Activated CD8-positive, alpha-beta memory T cell treated with anti-CD3 and anti-CD28 coated beads, Interleukin-2, amount 10 ng/mL, durations not matched to agents 7 days and 5 days (primary cell): ENCODE measurements around the gene RIPPLY1. TPM values are rescaled to one million over a fixed set of nuclear protein-coding genes. Genes with fewer than 3 reads are reported as not detected.
"Not testable (repeated sequence)": the region's sequence is repeated elsewhere in the genome, so short reads cannot be mapped to it uniquely, and the experiment has no call there.

Experiments
- ATAC-seq: fragments of 150-1000 bp; cut with Tn5 transposase; one replicate; pipeline ENCODE4 v1.10.0; 2021; ENCODE audit warnings: moderate library complexity
- CTCF ChIA-PET: fragments of 350-600 bp; sonication (Branson Sonifier 250); formaldehyde crosslinking; loops from one replicate; lab custom pipeline; 2021; ENCODE audit warnings: antibody characterized with exemption; lab: Charles Lee
- DNase-seq: peaks from one replicate; pipeline ENCODE4 v3.0.0-alpha.2; 2020
- H3K27ac Mint-ChIP-seq: one replicate; pipeline ENCODE4 v1.8.0; 2021; ENCODE audit warnings: mild to moderate bottlenecking, mixed read lengths
- H3K27me3 Mint-ChIP-seq: one replicate; pipeline ENCODE4 v1.8.0; 2021; ENCODE audit warnings: mixed read lengths
- H3K36me3 Mint-ChIP-seq: one replicate; pipeline ENCODE4 v1.8.0; 2021; ENCODE audit warnings: mild to moderate bottlenecking, mixed read lengths
- H3K4me1 Mint-ChIP-seq: one replicate; pipeline ENCODE4 v1.8.0; 2021; ENCODE audit warnings: mixed read lengths
- H3K4me3 Mint-ChIP-seq: one replicate; pipeline ENCODE4 v1.8.0; 2021; ENCODE audit warnings: mild to moderate bottlenecking, moderate library complexity, mixed read lengths
- H3K9me3 Mint-ChIP-seq: one replicate; pipeline ENCODE4 v1.8.0; 2022; ENCODE audit warnings: low read depth, mixed read lengths
- total RNA-seq, 2 experiments: library from RNA; stranded (reverse); gene quantifications; one replicate each; pipeline ENCODE4 v1.2.3, GENCODE V29; 2021

The RIPPLY1 gene
- total RNA-seq, 2 experiments from 2014 or later: not detected

DNA sequence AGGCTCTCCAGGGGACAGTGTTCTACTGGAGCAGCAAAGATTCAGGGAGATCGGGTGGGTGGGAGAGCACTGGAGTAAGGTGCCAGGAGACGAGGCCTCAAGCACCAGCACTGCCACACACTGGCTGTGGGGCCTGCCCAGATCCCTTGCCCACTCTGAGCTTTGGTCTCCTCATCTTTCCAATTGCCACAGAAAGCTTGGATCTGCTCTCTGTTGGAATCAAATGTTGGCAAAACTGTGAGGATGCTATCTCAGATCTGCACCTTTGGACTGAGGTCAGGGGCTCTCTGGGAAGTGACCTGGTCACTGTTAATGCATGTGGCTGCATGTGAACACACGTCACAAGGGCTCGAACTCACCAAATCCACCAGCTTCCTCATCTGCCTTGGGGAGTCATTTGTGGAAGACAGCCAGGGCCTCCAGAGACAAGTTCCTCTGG, 1.3 kb downstream of the RIPPLY1 start:
- Mint-ChIP-seq H3K36me3 (no peaks in the 10 kb centered on the region), H3K4me1 (no peaks in the 10 kb centered on the region)
- CTCF ChIA-PET: interaction anchor here (2.0 kb wide), 1 partner anchor 8 kb away, joined by 6 read pairs; no protein-coding TSS in a partner anchor

GRCh38 chrX:106901341-106901740, 1.8 kb downstream of the RIPPLY1 start:
- DNase-seq: no peak
- no peaks in the 10 kb centered on the region for H3K27me3 Mint-ChIP-seq
- no peaks in the 10 kb centered on the region for H3K36me3 Mint-ChIP-seq
- CTCF ChIA-PET: no interaction called here
- no peak overlapping the region for H3K27ac Mint-ChIP-seq
- H3K4me1 Mint-ChIP-seq: no peaks in the 10 kb centered on the region
- no peaks in the 10 kb centered on the region for H3K9me3 Mint-ChIP-seq
- no peak overlapping the region for H3K4me3 Mint-ChIP-seq
- ATAC-seq: no peak

More for the DNA sequence above, 1.3 kb downstream of the RIPPLY1 start:
- Mint-ChIP-seq H3K27me3 (no peaks in the 10 kb centered on the region), H3K4me3 (no peak overlapping the region), H3K27ac (no peak overlapping the region), H3K9me3 (no peaks in the 10 kb centered on the region)
- DNase-seq (no peak), ATAC-seq (no peak)

DNA sequence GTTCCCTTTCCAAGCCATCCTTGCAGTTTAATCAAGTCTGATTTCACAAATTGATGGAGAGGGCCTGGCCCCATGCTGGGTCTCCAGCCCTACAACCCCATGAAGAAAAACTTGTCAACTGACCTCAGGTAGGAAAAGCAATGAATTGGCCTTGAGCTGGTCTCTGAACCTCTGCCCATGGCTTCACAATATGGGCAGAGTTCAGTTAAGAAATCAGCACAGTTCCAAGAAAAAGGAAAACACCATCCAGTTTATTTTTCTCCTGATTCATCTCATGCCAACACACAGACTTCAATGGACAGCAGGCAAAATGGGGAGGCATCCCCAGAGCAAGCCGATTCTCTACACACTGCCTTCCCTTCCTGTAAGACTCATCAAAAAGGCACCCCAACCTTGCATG, 3.3 kb downstream of the RIPPLY1 start:
- no peak for DNase-seq
- Mint-ChIP-seq H3K27ac (no peak overlapping the region), H3K4me3 (no peak overlapping the region), H3K27me3 (no peaks in the 10 kb centered on the region), H3K36me3 (no peaks in the 10 kb centered on the region), H3K4me1 (no peaks in the 10 kb centered on the region), H3K9me3 (no peaks in the 10 kb centered on the region)
- CTCF ChIA-PET: interaction anchor here (0.7 kb wide), 1 partner anchor 817 kb away, joined by 3 read pairs; no protein-coding TSS in a partner anchor
- no peak for ATAC-seq

DNA sequence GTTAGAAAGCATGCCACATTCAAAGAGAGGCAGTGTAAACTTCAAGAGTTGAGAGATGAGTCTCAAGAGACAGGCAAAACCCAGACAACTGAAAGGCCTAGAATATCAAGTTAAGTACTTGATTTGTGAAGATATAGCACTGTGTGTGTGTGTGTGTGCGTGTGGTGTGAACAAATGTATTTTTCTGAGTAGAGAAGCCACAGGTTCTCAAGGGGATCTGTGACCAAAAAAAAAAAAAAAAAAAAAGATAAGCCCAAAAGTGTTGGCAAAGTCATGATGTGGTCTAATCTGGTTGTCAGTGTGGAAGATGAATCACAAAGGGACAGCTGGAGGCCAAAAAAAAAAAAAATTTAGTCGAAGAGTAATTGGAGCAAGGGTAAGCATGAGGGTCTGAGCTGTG, 3.9 kb downstream of the RIPPLY1 start:
- H3K4me3 Mint-ChIP-seq: no peak overlapping the region
- no peaks in the 10 kb centered on the region for H3K9me3 Mint-ChIP-seq
- no peaks in the 10 kb centered on the region for H3K27me3 Mint-ChIP-seq
- H3K4me1 Mint-ChIP-seq: no peaks in the 10 kb centered on the region
- no peaks in the 10 kb centered on the region for H3K36me3 Mint-ChIP-seq
- H3K27ac Mint-ChIP-seq: no peak overlapping the region
- DNase-seq (no peak), ATAC-seq (no peak)
- CTCF ChIA-PET: interaction anchor here (0.7 to 1.1 kb wide), 2 partner anchors 47 to 818 kb away, joined by 3 read pairs; no protein-coding TSS in a partner anchor

DNA sequence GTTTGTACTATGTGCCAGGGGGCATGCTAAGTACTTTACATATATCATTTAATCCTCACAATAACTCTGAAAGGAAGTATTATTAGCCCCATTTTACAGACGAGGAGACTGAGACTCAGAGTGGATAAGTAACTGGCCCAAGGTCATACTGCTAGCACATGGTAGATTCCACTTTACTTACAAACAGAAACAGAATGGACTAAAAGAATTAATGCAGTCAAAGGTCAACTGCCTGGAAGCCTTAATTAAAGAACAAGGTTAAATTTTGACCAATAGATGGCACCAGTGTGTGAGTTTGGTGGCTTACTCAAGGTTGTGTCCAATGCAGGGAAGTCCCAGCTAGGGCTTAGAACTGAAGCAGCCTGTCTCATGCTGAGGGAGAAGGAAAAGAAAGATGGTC, 4.7 kb downstream of the RIPPLY1 start:
- Mint-ChIP-seq H3K27ac (no peak overlapping the region), H3K9me3 (no peaks in the 10 kb centered on the region), H3K36me3 (no peaks in the 10 kb centered on the region), H3K4me3 (no peak overlapping the region), H3K27me3 (no peaks in the 10 kb centered on the region), H3K4me1 (no peaks in the 10 kb centered on the region)
- ATAC-seq (peak; percentile 53), DNase-seq (no peak)
- CTCF ChIA-PET: interaction anchor here (0.6 to 1.7 kb wide), 4 partner anchors 11 to 386 kb away, joined by 3 read pairs; no protein-coding TSS in a partner anchor

- CTCF ChIA-PET: interaction anchor here (0.6 to 1.7 kb wide), 2 partner anchors 66 to 126 kb away, joined by 3 read pairs; no protein-coding TSS in a partner anchor
- DNase-seq (no peak), ATAC-seq (no peak)
- H3K4me3 Mint-ChIP-seq: no peak overlapping the region
- H3K27ac Mint-ChIP-seq: no peak overlapping the region
- H3K36me3 Mint-ChIP-seq: no peaks in the 10 kb centered on the region
- no peaks in the 10 kb centered on the region for H3K9me3 Mint-ChIP-seq
- no peaks in the 10 kb centered on the region for H3K4me1 Mint-ChIP-seq
- no peaks in the 10 kb centered on the region for H3K27me3 Mint-ChIP-seq
These were observed 5.9 kb downstream of the RIPPLY1 start for GRCh38 chrX:106897259-106897658.

- H3K36me3 Mint-ChIP-seq: no peaks in the 10 kb centered on the region
- no peak overlapping the region for H3K27ac Mint-ChIP-seq
- DNase-seq: no peak
- no peak overlapping the region for H3K4me3 Mint-ChIP-seq
- H3K9me3 Mint-ChIP-seq: no peaks in the 10 kb centered on the region
- H3K27me3 Mint-ChIP-seq: peaks cover 4% of the 10 kb centered on the region
- H3K4me1 Mint-ChIP-seq: no peaks in the 10 kb centered on the region
- CTCF ChIA-PET: interaction anchor here (0.9 to 2.3 kb wide), 3 partner anchors 8 to 21 kb away, joined by 3 to 7 read pairs (median 6); partner anchors contain the start of gene RIPPLY1
- ATAC-seq: no peak
These were observed 8.1 kb downstream of the RIPPLY1 start for GRCh38 chrX:106894978-106895452.

DNA sequence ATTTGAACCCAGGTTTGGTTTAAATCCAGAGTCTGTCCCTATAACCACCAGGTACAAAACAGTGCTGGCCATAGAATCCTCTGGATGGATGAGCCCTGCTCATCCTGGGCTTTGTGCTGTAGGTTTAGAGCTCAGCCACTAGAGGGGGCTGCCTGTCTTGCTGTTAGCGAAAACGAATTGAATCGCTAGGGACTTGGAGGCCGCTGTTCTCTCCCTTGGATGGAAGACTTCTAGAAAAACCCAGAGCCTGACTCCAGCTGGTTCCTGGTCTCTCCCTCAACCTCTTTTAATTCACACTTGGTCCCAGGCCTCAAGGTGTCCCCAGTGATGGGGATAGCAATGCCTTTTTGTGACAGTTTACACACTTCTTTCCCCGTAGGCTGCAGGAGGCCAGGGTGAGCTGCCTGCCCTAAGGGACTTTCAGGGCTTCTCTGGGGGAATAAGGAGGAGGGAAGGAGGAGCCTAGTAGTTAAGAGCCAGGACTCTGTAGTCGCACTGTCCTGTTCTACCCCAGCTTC, 8.7 kb downstream of the RIPPLY1 start:
- no peaks in the 10 kb centered on the region for H3K36me3 Mint-ChIP-seq
- ATAC-seq (peak; percentile 49), DNase-seq (peak; percentile 52)
- no peaks in the 10 kb centered on the region for H3K9me3 Mint-ChIP-seq
- CTCF ChIA-PET: interaction anchor here (0.7 to 2.3 kb wide), 5 partner anchors 8 to 309 kb away, joined by 3 to 7 read pairs (median 3); partner anchors contain the start of gene RIPPLY1
- no peak overlapping the region for H3K4me3 Mint-ChIP-seq
- H3K27ac Mint-ChIP-seq: no peak overlapping the region
- no peaks in the 10 kb centered on the region for H3K4me1 Mint-ChIP-seq
- peaks cover 4% of the 10 kb centered on the region for H3K27me3 Mint-ChIP-seq

GRCh38 chrX:106891762-106892460, 11.2 kb downstream of the RIPPLY1 start:
- H3K4me1 Mint-ChIP-seq: no peaks in the 10 kb centered on the region
- ATAC-seq (no peak), DNase-seq (no peak)
- no peak overlapping the region for H3K27ac Mint-ChIP-seq
- H3K27me3 Mint-ChIP-seq: peaks cover 8% of the 10 kb centered on the region
- H3K4me3 Mint-ChIP-seq: no peak overlapping the region
- H3K36me3 Mint-ChIP-seq: no peaks in the 10 kb centered on the region
- no peaks in the 10 kb centered on the region for H3K9me3 Mint-ChIP-seq
- CTCF ChIA-PET: interaction anchor here (0.5 to 1.0 kb wide), 2 partner anchors 179 to 404 kb away, joined by 3 read pairs; no protein-coding TSS in a partner anchor

DNA sequence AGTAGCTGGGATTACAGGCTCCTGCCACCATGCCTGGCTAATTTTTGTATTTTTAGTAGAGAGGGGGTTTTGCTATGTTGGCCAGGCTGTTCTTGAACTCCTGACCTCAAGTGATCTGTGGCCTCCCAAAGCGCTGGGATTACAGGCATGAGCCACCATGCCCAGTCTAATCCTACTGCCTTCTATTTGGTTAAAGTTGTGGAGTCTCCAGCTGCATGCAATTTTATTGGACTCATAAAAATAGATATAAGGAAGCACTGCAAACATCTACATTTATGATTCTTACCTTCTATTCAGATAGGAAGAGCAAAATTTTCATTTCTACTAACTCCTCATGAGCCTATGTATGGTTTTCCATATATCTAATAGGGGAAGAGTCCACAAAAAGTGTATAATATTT, 13.7 kb downstream of the RIPPLY1 start:
- no peak for ATAC-seq
- Mint-ChIP-seq H3K27ac (no peak overlapping the region), H3K4me1 (no peaks in the 10 kb centered on the region), H3K4me3 (no peak overlapping the region), H3K36me3 (no peaks in the 10 kb centered on the region), H3K27me3 (peaks cover 8% of the 10 kb centered on the region), H3K9me3 (no peaks in the 10 kb centered on the region)
- no peak for DNase-seq
- CTCF ChIA-PET: no interaction called here

DNA sequence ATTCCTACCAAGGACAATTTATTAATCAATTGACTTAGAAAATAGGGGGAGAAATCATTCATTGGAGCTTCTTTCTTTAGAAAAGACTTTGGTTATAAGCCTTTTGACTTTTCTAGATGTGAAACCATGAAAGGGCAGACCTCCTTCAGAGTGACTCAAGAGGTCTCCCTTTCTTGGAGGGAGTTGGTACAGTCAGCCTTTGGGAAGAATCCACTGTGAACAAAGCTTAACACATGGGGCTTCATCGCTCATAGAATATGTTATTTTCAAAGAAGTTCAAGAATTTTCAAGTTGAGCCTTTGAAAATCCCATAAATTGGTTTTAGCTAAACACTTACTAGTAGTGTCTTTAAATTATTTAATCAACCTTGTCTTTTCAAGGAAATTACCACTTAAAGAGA, 28.0 kb downstream of the RIPPLY1 start:
- CTCF ChIA-PET: interaction anchor here (1.0 kb wide), 1 partner anchor 19 kb away, joined by 3 read pairs; no protein-coding TSS in a partner anchor
- no peaks in the 10 kb centered on the region for H3K4me1 Mint-ChIP-seq
- H3K36me3 Mint-ChIP-seq: no peaks in the 10 kb centered on the region
- no peak overlapping the region for H3K27ac Mint-ChIP-seq
- no peak overlapping the region for H3K4me3 Mint-ChIP-seq
- peaks cover 6% of the 10 kb centered on the region for H3K27me3 Mint-ChIP-seq
- DNase-seq: no peak
- ATAC-seq: no peak
- H3K9me3 Mint-ChIP-seq: no peaks in the 10 kb centered on the region

DNA sequence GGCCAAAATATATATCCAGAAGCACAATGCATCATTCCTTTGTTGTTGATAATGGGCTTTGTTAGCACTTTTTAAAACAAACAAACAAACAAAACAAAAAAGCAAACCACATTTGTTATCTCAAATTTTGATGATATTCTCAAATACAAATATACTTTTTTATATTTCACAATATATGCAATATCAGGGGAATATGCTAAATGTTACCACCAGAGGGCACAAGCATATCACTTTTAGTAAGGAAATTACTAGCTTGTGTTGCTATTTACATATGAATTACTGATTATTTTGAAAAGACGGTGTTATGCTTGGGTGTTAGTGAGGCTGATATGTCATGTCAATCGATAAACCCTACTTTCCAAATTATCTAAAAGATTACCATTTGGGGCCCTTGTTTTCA, 29.1 kb downstream of the RIPPLY1 start:
- no peaks in the 10 kb centered on the region for H3K9me3 Mint-ChIP-seq
- DNase-seq (no peak), ATAC-seq (no peak)
- H3K36me3 Mint-ChIP-seq: no peaks in the 10 kb centered on the region
- H3K4me1 Mint-ChIP-seq: no peaks in the 10 kb centered on the region
- H3K27ac Mint-ChIP-seq: no peak overlapping the region
- H3K4me3 Mint-ChIP-seq: no peak overlapping the region
- CTCF ChIA-PET: interaction anchor here (1.4 kb wide), 1 partner anchor 20 kb away, joined by 7 read pairs; no protein-coding TSS in a partner anchor
- H3K27me3 Mint-ChIP-seq: peaks cover under 1% of the 10 kb centered on the region

DNA sequence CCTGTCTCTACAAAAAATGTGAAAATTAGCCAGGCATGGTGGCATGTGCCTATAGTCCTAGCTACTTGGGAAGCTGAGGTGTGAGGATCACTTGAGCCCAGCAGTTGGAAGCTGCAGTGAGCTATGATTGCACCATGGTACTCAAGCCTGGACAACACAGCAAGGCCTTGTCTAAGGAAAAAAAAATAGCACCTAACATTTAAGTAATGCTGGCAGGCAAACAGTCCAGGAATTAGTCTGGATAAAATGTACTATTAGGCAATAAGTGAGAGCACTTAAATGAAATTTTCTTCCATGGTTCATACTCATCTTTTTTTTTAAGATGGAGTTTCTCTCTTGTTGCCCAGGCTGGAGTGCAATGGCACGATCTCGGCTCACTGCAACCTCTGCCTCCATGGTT, 30.3 kb downstream of the RIPPLY1 start:
- H3K4me3 Mint-ChIP-seq, H3K27ac Mint-ChIP-seq, CTCF ChIA-PET, DNase-seq, H3K4me1 Mint-ChIP-seq, H3K9me3 Mint-ChIP-seq, H3K36me3 Mint-ChIP-seq, ATAC-seq, H3K27me3 Mint-ChIP-seq: not testable (repeated sequence)
